Measurements from ENCODE around the gene STAU1. TPM values are rescaled to one million over a fixed set of nuclear protein-coding genes. Genes with fewer than 3 reads are reported as not detected.

The STAU1 gene
- total and polyA plus RNA-seq, 2 of the 13 experiments (the other 11 are each of a cell fraction or from before 2014, with no cell fraction given): 119 to 133 TPM

- TF ChIP-seq E2F2 (CRISPR knock-in tag; IDR thresholded peaks at IDR 0.05; ENCODE audit: borderline replicate concordance) (no peak), BCLAF1 (IDR thresholded peaks at IDR 0.05) (no peak), ZNF616 (CRISPR knock-in tag; IDR thresholded peaks at IDR 0.05; ENCODE audit: low read depth) (no peak), E2F5 (CRISPR knock-in tag; conservative IDR thresholded peaks at IDR 0.05) (no peak), SRSF4 (IDR thresholded peaks at IDR 0.05; ENCODE audit: low read depth, low read length, poor library complexity, severe bottlenecking) (no peak), BRCA1 (CRISPR knock-in tag; IDR thresholded peaks at IDR 0.05) (no peak), ZMAT3 (CRISPR knock-in tag; conservative IDR thresholded peaks at IDR 0.05) (no peak), MXD4 (CRISPR knock-in tag; IDR thresholded peaks at IDR 0.05) (peak; percentile 41; the same call in 1 of the 2 replicates), ATF7 (IDR thresholded peaks at IDR 0.05) (no peak), ATF7 (CRISPR knock-in tag; IDR thresholded peaks at IDR 0.05) (no peak), SCMH1 (CRISPR knock-in tag; IDR thresholded peaks at IDR 0.05; ENCODE audit: borderline replicate concordance) (no peak), ZNF24 (IDR thresholded peaks at IDR 0.05) (no peak), ZNF543 (CRISPR knock-in tag; IDR thresholded peaks at IDR 0.05) (no peak), ZNF510 (CRISPR knock-in tag; IDR thresholded peaks at IDR 0.05; ENCODE audit: low read depth) (no peak), NFKB2 (CRISPR knock-in tag; IDR thresholded peaks at IDR 0.05; ENCODE audit: borderline replicate concordance) (no peak), TAF1 (CRISPR knock-in tag; IDR thresholded peaks at IDR 0.05) (peak; percentile 31; the same call in 1 of the 2 replicates), FOXC1 (CRISPR knock-in tag; IDR thresholded peaks at IDR 0.05; ENCODE audit: borderline replicate concordance) (no peak), ZNF670 (CRISPR knock-in tag; IDR thresholded peaks at IDR 0.05; ENCODE audit: borderline replicate concordance) (no peak; the same call in none of the 2 replicates), FOXA3 (CRISPR knock-in tag; IDR thresholded peaks at IDR 0.05) (no peak; the same call in 1 of the 2 replicates), ATM (IDR thresholded peaks at IDR 0.05; ENCODE audit: borderline replicate concordance) (no peak), PCBP1 (IDR thresholded peaks at IDR 0.05; ENCODE audit: borderline replicate concordance, low read depth, low read length) (no peak), ZSCAN29 (CRISPR knock-in tag; conservative IDR thresholded peaks at IDR 0.05) (peak; percentile 74; the same call in 1 of the 2 replicates), MNT (IDR thresholded peaks at IDR 0.05) (no peak), SOX6 (IDR thresholded peaks at IDR 0.05) (no peak), SOX6 (CRISPR knock-in tag; IDR thresholded peaks at IDR 0.05) (peak; percentile 46; the same call in 1 of the 2 replicates)
Observed at GRCh38 chr20:49186535-49187329, 1.4 kb downstream of the STAU1 start (continued).
